K562 (cell line): ENCODE results near the gene NR3C2. TPM values are rescaled to one million over a fixed set of nuclear protein-coding genes. Genes with fewer than 3 reads are reported as not detected.

ENCODE experiments used
- ATAC-seq: fragments of 200-7000 bp; cut with Tn5 transposase; 3 replicates; pipeline ENCODE4 v1.9.1; 2020; ENCODE audit warnings: moderate library complexity
- BruUV-seq: library from RNA; stranded (reverse); fragments of 400-500 nt; replicated peaks from 2 replicates; lab custom pipeline; 2021; lab: Mats Ljungman, UMichigan
- CTCF ChIA-PET: fragments of 300-600 bp; formaldehyde crosslinking; extraction: SDS; loops from one replicate; lab custom pipeline; 2021; ENCODE audit warnings: low intra/inter-chr PET ratio; lab: Yijun Ruan, JAX
- POLR2A ChIA-PET: fragments of 300-600, 350-650 bp; sonication (Branson Sonifier 250); formaldehyde crosslinking; extraction: SDS; loops from one replicate; lab custom pipeline; 2021; ENCODE audit warnings: antibody characterized with exemption, inconsistent platforms; lab: Yijun Ruan, JAX
- DNase-seq, 4 experiments: peaks; one replicate each; pipeline versions ENCODE4 v3.0.0 to v3.0.0-alpha.2; 2011 to 2018; ENCODE audit warnings: low spot score in 3 of 4, mixed read lengths in 3 of 4; ENCODE audit errors: extremely low read depth in 1 of 4
- FAIRE-seq: peaks from 2 replicates; lab custom pipeline; 2011; peaks lifted over from hg19 to GRCh38; lab: Jason Lieb, UNC
- H2AFZ ChIP-seq: 2 replicates; pipeline ENCODE4 v1.6.0; 2011; ENCODE audit warnings: low read depth, low read length, control low read depth, inconsistent platforms
- H3K27ac ChIP-seq: fragments of 200-600 bp; 3 replicates; pipeline ENCODE4 v1.8.0; 2011; ENCODE audit warnings: low read depth, mild to moderate bottlenecking, control low read depth, inconsistent platforms, low read length, moderate library complexity, mixed read lengths; ENCODE audit errors: extremely low read depth
- H3K27me3 ChIP-seq, 2 experiments: fragments of 300-600 bp in 1 of 2; 2 replicates in 1 of 2; 3 replicates in 1 of 2; pipeline versions ENCODE4 v1.6.0 to v1.8.0; 2011; ENCODE audit warnings: inconsistent platforms in 2 of 2, low read length in 2 of 2, mild to moderate bottlenecking in 1 of 2, mixed read lengths in 1 of 2, moderate library complexity in 1 of 2; ENCODE audit not compliant: control insufficient read depth in 2 of 2, insufficient read depth in 2 of 2
- H3K36me3 ChIP-seq: fragments of 300-600 bp; 3 replicates; pipeline ENCODE4 v1.8.0; 2011; ENCODE audit warnings: mild to moderate bottlenecking, low read length, inconsistent platforms; ENCODE audit not compliant: control insufficient read depth, insufficient read depth
- H3K4me1 ChIP-seq, 2 experiments: fragments of 200-600 bp in 1 of 2; replicated peaks in 1 of 2; 2 replicates in 1 of 2; 3 replicates in 1 of 2; pipeline versions ENCODE4 v1.5.1 to v1.8.0; 2011; ENCODE audit warnings: inconsistent platforms in 2 of 2, low read length in 2 of 2, mild to moderate bottlenecking in 1 of 2, mixed read lengths in 1 of 2, moderate library complexity in 1 of 2; ENCODE audit not compliant: control insufficient read depth in 2 of 2, insufficient read depth in 2 of 2
- H3K4me2 ChIP-seq: 2 replicates; pipeline ENCODE4 v1.6.1; 2011; ENCODE audit warnings: low read length, control low read depth, inconsistent platforms, mixed read lengths; ENCODE audit not compliant: insufficient read depth
- H3K4me3 ChIP-seq: fragments of 200-600 bp; sonication (generic), shearing (Covaris generic); 2 replicates; pipeline ENCODE4 v1.5.1; 2016; ENCODE audit warnings: control low read depth, inconsistent platforms
- H3K79me2 ChIP-seq: fragments of 200-600 bp; 3 replicates; pipeline ENCODE4 v1.8.0; 2011; ENCODE audit warnings: low read length, inconsistent platforms; ENCODE audit not compliant: control insufficient read depth, insufficient read depth
- H3K9ac ChIP-seq, 2 experiments: 2 replicates each; pipeline versions ENCODE4 v1.6.0 to v1.6.1; 2011; ENCODE audit warnings: low read depth in 2 of 2, low read length in 2 of 2, control low read depth in 1 of 2, inconsistent platforms in 1 of 2, mild to moderate bottlenecking in 1 of 2, mixed read lengths in 1 of 2; ENCODE audit not compliant: insufficient read depth in 1 of 2
- H3K9me1 ChIP-seq: one replicate; pipeline ENCODE4 v1.6.0; 2011; ENCODE audit warnings: inconsistent platforms, mild to moderate bottlenecking, low read length, moderate library complexity; ENCODE audit not compliant: control insufficient read depth, insufficient read depth
- H3K9me3 ChIP-seq: replicated peaks from 2 replicates; pipeline ENCODE4 v1.5.1; 2011; ENCODE audit warnings: low read depth, low read length, inconsistent platforms; ENCODE audit not compliant: control insufficient read depth, insufficient read depth
- H4K20me1 ChIP-seq: replicated peaks from 2 replicates; pipeline ENCODE4 v1.6.1; 2011; ENCODE audit warnings: low read length, inconsistent platforms, mixed read lengths; ENCODE audit not compliant: control insufficient read depth, insufficient read depth
- E2F1 ChIP-seq: sonication (generic); formaldehyde crosslinking; IDR thresholded peaks from 2 replicates; pipeline ENCODE4 v1.8.1; 2023; ENCODE audit warnings: mild to moderate bottlenecking, missing genetic modification reagents, moderate library complexity
- MCM5 ChIP-seq: fragments of 450-650 bp; IDR thresholded peaks from 2 replicates; pipeline ENCODE4 v1.6.1; 2016; ENCODE audit warnings: low read depth
- MYC ChIP-seq, 2 experiments: fragments of 250-450 bp in 1 of 2; sonication (Bioruptor Pico) in 1 of 2; IDR thresholded peaks; 2 replicates each; pipeline versions ENCODE4 v1.5.1 to v1.6.1; 2012 to 2021; ENCODE audit warnings: low read depth in 2 of 2, borderline replicate concordance in 1 of 2, improper control_type of control experiment in 1 of 2, low read length in 1 of 2, mild to moderate bottlenecking in 1 of 2, moderate library complexity in 1 of 2
- SREBF1 ChIP-seq: fragments of 150-350 bp; IDR thresholded peaks from 2 replicates; pipeline ENCODE4 v1.6.1; 2014; ENCODE audit warnings: antibody characterized with exemption, low read depth, low read length, borderline replicate concordance
- ZNF583 ChIP-seq: fragments of 250-450 bp; sonication (Bioruptor Pico); IDR thresholded peaks from 2 replicates; pipeline ENCODE4 v1.4.0; 2020
- ZNF77 ChIP-seq: fragments of 250-450 bp; sonication (Bioruptor Pico); IDR thresholded peaks from 2 replicates; pipeline ENCODE4 v1.5.0; 2020
- WGBS: fragments of 100-300 bp; shearing (Covaris generic); methylation state at CpG from one replicate; pipeline ENCODE4 v1.1.6; 2016; ENCODE audit warnings: low coverage, mixed read lengths; ENCODE audit not compliant: insufficient coverage; ENCODE audit errors: missing lambda C conversion rate; 5-methylcytosine and 5-hydroxymethylcytosine counted together
- in situ Hi-C: fragments of 300-500 bp; cut with MboI; formaldehyde crosslinking; loops from 4 replicates; pipeline ENCODE4 v1.15.0; 2018; ENCODE audit warnings: inconsistent platforms, mixed read lengths
- intact Hi-C: fragments of 100-400 bp; cut with micrococcal nuclease; formaldehyde crosslinking; loops from 2 replicates; pipeline ENCODE4 v1.14.2; 2022
- polyA plus RNA-seq, 8 experiments: library from polyadenylated mRNA; depleted of rRNA in 4 of 8; stranded (reverse) in 5 of 8; unstranded in 3 of 8; fragments of >200 nt; fragmentation: Nextera tagmentation in 2 of 8; fragmentation: Illumina TruSeq in 1 of 8; extraction: Ambion mirVana in 2 of 8; extraction: Trizol in 1 of 8; gene quantifications; 2 replicates each; pipeline versions ENCODE4 v1.2.1 to v1.2.3, GENCODE V29; 2011 to 2014; ENCODE audit warnings: inconsistent platforms in 1 of 8, missing spikeins in 1 of 8
- total RNA-seq, 7 experiments: library from RNA; depleted of rRNA in 6 of 7; stranded (reverse); fragments of >200 nt in 6 of 7; fragmentation: Illumina TruSeq in 2 of 7; extraction: Trizol in 2 of 7; gene quantifications; 2 replicates each; pipeline versions ENCODE4 v1.2.1 to v1.2.3, GENCODE V29; 2011 to 2021; ENCODE audit warnings: low replicate concordance in 1 of 7
- TF ChIP-seq, protein P1 (sequence below): fragments of 450-650 bp; formaldehyde crosslinking; IDR thresholded peaks from 2 replicates; pipeline ENCODE4 v1.4.0; 2020; ENCODE audit warnings: mild to moderate bottlenecking

NR3C2 gene
- total and polyA plus RNA-seq, 9 of the 15 experiments (the other 6 are each of a cell fraction or from before 2014, with no cell fraction given) = 0.01 to 0.28 (median 0.16) TPM; not detected in 2

DNA sequence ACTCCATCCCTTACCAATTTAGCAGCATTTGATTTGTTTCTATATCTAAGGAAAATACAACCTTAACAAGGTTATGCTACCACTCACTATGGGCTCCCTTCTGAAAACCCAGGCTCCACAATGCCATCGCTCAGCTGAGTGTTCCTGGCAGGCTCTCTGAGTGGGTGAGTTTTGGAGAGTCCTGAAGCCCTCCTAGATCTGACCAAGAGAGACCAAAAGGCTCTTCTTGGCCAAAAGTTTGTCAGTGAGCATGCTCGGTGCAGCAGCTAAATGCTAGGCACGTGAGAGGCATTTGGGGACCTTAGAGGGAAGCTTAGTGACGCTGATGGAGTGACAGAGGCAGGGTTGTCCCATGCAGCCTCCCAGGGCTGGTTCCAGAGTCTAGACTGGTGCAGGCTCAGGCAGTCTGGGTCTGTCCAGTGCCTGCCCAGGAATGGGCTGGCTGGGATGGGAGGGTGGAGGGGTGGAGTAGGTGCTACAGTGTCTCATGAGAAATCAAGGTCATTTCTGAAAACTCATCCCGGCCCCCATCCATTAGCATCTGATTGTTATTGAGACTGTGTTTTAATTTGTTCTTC, 346.8 kb downstream of the NR3C2 start:
- Histone ChIP-seq H3K9me3 (no peaks in the 10 kb centered on the region), H3K79me2 (no peaks in the 10 kb centered on the region), H2AFZ (no peak overlapping the region), H3K27me3 (no peaks in the 10 kb centered on the region), H3K4me2 (no peak overlapping the region), H3K27ac (no peak overlapping the region), H3K36me3 (no peaks in the 10 kb centered on the region), H3K4me3 (no peak overlapping the region), H3K9ac (no peak overlapping the region), H3K9me1 (no peaks in the 10 kb centered on the region), H4K20me1 (no peaks in the 10 kb centered on the region), H3K4me1 (no peaks in the 10 kb centered on the region)
- BruUV-seq = no TSS peak
- ATAC-seq (no peak), FAIRE-seq (no peak), DNase-seq (no peak)
- WGBS = 2% methylated on average over 4 of the region's 5 CpGs
- intact Hi-C loops (no loop called here), in situ Hi-C loops (no loop called here)
- ChIA-PET POLR2A (interaction anchor here (0.6 kb wide), 1 partner anchor 287 kb away, joined by 3 read pairs; no protein-coding TSS in a partner anchor), CTCF (no interaction called here)
- TF ChIP-seq SREBF1 = no peak
- TF ChIP-seq MYC (IDR thresholded peaks at IDR 0.05; ENCODE audit: low read depth, low read length) = no peak
- no peak for TF ChIP-seq MYC (CRISPR knock-in tag; IDR thresholded peaks at IDR 0.05; ENCODE audit: borderline replicate concordance, low read depth)
- no peak for TF ChIP-seq MCM5
- no peak for TF ChIP-seq ZNF77 (CRISPR knock-in tag)
- TF ChIP-seq E2F1 = no peak
- no peak for TF ChIP-seq ZNF583 (CRISPR knock-in tag)
- TF ChIP-seq, protein P1, sequence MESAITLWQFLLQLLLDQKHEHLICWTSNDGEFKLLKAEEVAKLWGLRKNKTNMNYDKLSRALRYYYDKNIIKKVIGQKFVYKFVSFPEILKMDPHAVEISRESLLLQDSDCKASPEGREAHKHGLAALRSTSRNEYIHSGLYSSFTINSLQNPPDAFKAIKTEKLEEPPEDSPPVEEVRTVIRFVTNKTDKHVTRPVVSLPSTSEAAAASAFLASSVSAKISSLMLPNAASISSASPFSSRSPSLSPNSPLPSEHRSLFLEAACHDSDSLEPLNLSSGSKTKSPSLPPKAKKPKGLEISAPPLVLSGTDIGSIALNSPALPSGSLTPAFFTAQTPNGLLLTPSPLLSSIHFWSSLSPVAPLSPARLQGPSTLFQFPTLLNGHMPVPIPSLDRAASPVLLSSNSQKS = no peak
